ENCODE measurements around the gene SPATA20.

SPATA20 gene

GRCh38 chr17:50540560-50541401 lies 6.2 kb upstream of the SPATA20 start:
- DNase-seq: no peak

DNA sequence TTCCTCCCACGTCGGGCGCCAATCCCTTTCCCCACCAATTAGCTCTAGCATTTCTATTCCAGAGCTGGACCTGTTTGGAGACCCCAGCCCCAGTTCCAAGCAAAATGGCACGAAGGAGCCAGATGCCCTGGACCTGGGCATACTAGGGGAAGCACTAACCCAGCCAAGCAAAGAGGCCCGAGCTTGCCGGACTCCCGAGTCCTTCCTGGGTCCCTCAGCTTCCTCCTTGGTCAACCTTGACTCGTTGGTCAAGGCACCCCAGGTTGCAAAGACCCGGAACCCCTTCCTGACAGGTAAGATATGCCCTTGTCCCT lies 5.6 kb upstream of the SPATA20 start:
- no peak for DNase-seq

- DNase-seq: peak; percentile 29
These were observed 5.0 kb upstream of the SPATA20 start for GRCh38 chr17:50541716-50542688.

- DNase-seq: no peak
These were observed 3.9 kb upstream of the SPATA20 start for GRCh38 chr17:50542795-50543774.

DNA sequence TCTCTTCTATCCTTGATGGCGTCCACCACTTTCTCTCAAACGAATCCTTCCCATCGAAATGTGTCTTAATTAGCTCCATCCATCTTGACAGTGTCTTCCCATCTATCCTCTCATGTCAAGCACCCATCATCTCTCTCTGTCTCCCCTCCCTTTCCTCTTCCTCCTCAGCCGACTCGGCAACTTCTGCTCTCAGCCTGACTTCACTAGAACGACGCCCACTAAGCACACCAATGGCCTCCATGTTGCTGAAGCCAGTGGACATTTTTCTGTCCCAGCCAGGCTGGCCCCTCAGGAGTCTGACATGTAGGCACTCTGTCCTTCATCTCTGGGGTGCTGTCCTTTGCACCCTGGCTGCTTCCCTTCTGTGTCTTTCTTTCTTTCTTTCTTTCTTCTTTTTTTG lies 2.5 kb upstream of the SPATA20 start:
- no peak for DNase-seq

DNA sequence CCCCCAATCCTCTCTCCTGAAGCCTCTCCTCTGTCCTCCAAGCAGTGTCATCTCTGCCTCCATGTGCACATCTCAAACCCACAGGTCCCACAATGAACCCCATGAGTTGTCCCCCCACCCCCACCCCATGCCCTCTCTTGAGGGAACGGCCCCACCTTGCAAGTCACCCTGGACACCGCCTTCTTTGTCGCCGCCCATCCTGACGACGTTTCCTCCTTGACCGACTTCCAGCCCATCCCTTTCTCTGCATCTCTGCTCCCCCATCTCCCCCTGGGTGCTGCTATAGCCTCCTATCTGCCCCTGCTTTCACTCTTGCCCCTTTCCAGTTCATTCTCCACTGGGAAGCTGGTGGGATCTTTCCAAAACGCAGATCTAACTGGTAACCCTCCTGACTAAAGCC lies 1.7 kb upstream of the SPATA20 start:
- DNase-seq: no peak

- DNase-seq: no peak
These were observed 306 bp upstream of the SPATA20 start for GRCh38 chr17:50546701-50547034.

GRCh38 chr17:50547736-50548083 lies 736 bp downstream of the SPATA20 start:
- DNase-seq: no peak

DNA sequence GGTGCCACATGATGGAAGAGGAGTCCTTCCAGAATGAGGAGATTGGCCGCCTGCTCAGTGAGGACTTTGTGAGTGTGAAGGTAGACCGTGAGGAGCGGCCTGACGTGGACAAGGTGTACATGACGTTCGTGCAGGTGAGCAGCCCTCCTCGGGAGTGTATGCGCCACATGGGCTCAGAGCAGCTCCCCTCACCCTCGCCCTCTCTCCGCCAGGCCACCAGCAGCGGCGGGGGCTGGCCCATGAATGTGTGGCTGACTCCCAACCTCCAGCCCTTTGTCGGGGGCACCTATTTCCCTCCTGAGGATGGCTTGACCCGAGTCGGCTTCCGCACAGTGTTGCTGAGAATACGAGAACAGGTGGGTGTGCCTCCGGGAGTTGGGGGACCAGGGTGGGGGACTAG lies 1.9 kb downstream of the SPATA20 start:
- DNase-seq: no peak

- DNase-seq: no peak
These were observed 2.4 kb downstream of the SPATA20 start for GRCh38 chr17:50549256-50549941.

- no peak for DNase-seq
These were observed 3.0 kb downstream of the SPATA20 start for GRCh38 chr17:50549969-50550368.

GRCh38 chr17:50550661-50551432 lies 3.9 kb downstream of the SPATA20 start:
- DNase-seq: no peak

GRCh38 chr17:50551433-50551815 lies 4.5 kb downstream of the SPATA20 start:
- DNase-seq: no peak

DNA sequence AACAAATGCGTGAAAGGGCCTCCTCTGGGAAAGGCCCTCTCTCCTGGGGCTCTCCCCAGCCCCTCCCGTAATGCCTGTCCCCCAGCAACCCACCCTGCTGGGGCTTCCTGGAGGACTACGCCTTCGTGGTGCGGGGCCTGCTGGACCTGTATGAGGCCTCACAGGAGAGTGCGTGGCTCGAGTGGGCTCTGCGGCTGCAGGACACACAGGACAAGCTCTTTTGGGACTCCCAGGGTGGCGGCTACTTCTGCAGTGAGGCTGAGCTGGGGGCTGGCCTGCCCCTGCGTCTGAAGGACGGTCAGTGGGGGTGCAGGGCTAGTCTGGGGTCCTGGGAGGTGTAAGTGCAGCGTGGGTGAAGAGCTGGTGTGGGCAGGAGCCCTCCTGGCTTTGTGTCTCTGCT lies 4.9 kb downstream of the SPATA20 start:
- no peak for DNase-seq

- DNase-seq: no peak
These were observed 7.2 kb downstream of the SPATA20 start for GRCh38 chr17:50554201-50554600.

DNA sequence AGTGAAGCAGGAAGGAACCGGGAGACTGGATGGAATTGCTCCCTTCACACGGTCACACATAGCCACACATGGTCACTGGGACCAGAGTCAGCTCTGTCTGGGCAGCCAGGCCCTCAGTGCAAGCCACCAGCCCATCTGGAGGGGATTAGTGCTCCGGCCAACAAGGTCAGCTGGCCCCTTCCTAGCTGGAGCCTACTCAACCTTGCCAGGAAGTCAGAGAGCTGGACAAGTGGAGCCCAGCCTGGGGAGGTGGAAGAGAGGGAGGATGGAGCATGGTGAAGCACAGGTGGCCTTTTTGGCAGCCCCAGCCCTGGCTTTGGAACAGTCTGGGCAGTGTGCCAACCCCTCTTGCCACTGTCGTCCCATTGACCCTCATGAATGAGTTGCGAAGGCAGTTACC lies 9.8 kb downstream of the SPATA20 start:
- no peak for DNase-seq

DNA sequence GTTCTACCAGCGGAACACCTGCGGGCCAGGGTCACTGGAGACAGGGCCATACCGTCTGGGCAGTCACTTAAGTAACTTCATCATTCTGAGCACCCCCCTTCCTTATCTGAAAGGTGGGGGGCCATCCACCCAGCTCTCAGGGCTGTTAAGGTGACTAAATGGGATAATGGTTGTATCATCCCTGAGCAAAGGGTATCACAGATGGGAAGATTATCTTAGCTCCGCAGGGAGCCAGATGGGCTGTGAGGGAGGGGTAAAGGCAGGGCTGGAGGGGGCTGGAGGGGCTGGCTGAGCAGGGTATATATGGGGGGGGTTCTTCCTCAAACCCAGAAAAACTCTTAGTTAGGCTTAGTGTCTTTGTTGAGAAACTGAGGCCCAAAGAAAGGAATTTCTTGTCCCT lies 10.7 kb downstream of the SPATA20 start:
- DNase-seq: no peak

GRCh38 chr17:50558091-50558490 lies 11.1 kb downstream of the SPATA20 start:
- no peak for DNase-seq

DNA sequence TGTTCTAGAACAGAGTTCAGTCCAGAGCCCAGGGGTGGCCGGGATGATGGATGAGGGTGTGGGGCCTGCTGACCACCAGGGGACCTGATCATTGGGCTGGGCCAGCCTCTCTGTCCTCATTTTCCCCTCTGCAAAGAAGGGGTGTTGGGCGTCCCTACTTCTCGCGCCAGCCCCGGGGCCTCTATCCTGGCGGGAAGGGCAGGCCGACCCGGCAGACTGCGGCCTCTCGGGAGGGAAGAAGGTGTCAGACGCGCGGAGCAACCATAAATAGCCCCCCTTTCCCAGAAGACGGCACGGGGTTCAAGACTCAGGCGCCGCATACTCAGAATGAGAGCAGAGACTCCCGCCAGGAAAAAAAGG lies 11.6 kb downstream of the SPATA20 start:
- DNase-seq: no peak

DNA sequence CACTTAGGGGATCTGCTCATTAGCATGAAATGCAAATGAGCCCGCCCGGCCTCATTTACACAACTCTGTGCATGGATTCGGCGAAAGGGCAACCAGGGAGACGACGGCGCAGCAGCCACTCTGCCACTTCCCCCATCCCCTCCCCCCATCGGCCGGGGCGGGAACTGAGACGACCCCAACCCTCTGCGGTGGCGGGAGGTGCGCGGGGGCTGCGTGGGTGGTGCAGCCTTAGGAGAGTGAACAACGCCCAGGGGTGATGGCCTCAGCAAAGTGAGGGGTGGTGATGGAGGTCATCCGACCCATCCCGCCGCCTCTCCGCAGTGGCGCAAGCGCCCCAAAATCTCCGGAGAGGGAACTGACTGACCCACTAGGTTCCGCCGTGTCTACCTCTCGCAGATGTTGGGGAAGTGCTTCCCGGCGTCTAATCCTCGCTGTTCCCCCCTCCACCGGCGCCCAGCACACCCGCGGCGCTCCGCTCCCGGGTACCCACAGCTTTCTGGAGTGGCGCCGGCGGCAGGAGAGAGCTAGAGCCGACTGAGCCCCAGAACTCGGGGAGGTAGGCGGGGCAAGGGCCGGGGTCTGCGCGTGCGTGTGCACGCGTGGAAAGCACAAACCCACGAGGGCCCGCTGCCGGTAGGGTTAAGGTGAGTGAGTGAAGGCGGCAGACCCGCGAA lies 12.1 kb downstream of the SPATA20 start:
- no peak for DNase-seq

DNA sequence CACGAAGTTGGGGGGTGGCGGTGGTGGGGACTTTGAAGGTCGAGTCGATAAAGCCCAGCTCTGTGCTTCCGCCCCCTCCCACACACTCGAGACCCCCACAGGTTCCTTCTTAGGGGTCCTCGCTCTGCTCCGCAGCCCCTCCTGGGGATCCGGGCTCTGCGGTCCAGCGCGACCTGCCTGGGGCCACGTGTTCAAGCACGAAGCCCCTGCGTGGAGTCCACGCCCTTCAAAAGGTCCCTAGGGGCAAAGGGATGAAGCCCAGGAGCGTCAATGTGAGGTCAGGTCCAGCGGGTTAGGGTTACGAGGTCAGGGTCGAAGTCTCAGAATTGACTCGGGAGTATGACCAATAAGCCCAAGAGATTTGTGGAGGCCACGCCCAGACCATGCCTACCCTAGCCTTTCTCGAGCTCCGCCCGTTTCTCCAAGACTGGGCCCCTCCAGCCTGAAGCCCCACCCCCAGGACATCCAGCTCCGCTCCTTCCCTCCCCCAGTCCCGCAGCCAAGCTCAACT lies 12.8 kb downstream of the SPATA20 start:
- no peak for DNase-seq

All from GF-D8 (cell line).